H9 (cell line): ENCODE data around the gene KIRREL3. TPM values are rescaled to one million over a fixed set of nuclear protein-coding genes. Genes with fewer than 3 reads are reported as not detected.

ENCODE experiments used
- DNase-seq: peaks from one replicate; pipeline ENCODE4 v3.0.0-alpha.2; 2017
- H2AFZ ChIP-seq: one replicate; pipeline ENCODE4 v1.6.1; 2013; ENCODE audit warnings: mild to moderate bottlenecking, low read length, control low read depth, moderate library complexity
- H2AK5ac ChIP-seq: 2 replicates; pipeline ENCODE4 v1.6.1; 2013; ENCODE audit warnings: low read length, control low read depth, mixed read lengths; ENCODE audit not compliant: insufficient read length
- H2BK120ac ChIP-seq: one replicate; pipeline ENCODE4 v1.6.1; 2013; ENCODE audit warnings: low read depth, mild to moderate bottlenecking, low read length, control low read depth, inconsistent platforms; ENCODE audit not compliant: poor library complexity, severe bottlenecking
- H2BK12ac ChIP-seq: 2 replicates; pipeline ENCODE4 v1.6.1; 2013; ENCODE audit warnings: low read length, control low read depth, mixed read lengths, low read depth; ENCODE audit not compliant: insufficient read length
- H2BK15ac ChIP-seq: 2 replicates; pipeline ENCODE4 v1.6.1; 2013; ENCODE audit warnings: low read depth, low read length, control low read depth
- H2BK20ac ChIP-seq: one replicate; pipeline ENCODE4 v1.6.1; 2013; ENCODE audit warnings: low read depth, mild to moderate bottlenecking, low read length, control low read depth, inconsistent platforms; ENCODE audit not compliant: poor library complexity, severe bottlenecking
- H2BK5ac ChIP-seq: 2 replicates; pipeline ENCODE4 v1.6.1; 2013; ENCODE audit warnings: low read length, control low read depth, mixed read lengths; ENCODE audit not compliant: insufficient read length
- H3K14ac ChIP-seq: 2 replicates; pipeline ENCODE4 v1.6.1; 2013; ENCODE audit warnings: low read length, control low read depth; ENCODE audit not compliant: insufficient read depth
- H3K18ac ChIP-seq: 2 replicates; pipeline ENCODE4 v1.6.1; 2013; ENCODE audit warnings: low read depth, mild to moderate bottlenecking, mixed read lengths, low read length, control low read depth; ENCODE audit not compliant: insufficient read length
- H3K23ac ChIP-seq: 2 replicates; pipeline ENCODE4 v1.6.1; 2013; ENCODE audit warnings: low read length, control low read depth, mixed read lengths, low read depth; ENCODE audit not compliant: insufficient read length
- H3K23me2 ChIP-seq: 2 replicates; pipeline ENCODE4 v1.6.1; 2013; ENCODE audit warnings: low read depth, mild to moderate bottlenecking, mixed read lengths, low read length, control low read depth; ENCODE audit not compliant: insufficient read length, poor library complexity, severe bottlenecking
- H3K27ac ChIP-seq: 2 replicates; pipeline ENCODE4 v1.5.1; 2013; ENCODE audit warnings: low read length, control low read depth, mixed read lengths, low read depth; ENCODE audit not compliant: insufficient read length
- H3K27me3 ChIP-seq: 2 replicates; pipeline ENCODE4 v1.6.1; 2013; ENCODE audit warnings: low read length, control low read depth, inconsistent platforms; ENCODE audit not compliant: insufficient read depth
- H3K4ac ChIP-seq: 2 replicates; pipeline ENCODE4 v1.6.1; 2013; ENCODE audit warnings: low read depth, mild to moderate bottlenecking, control low read depth, inconsistent platforms, low read length, moderate library complexity
- H3K4me1 ChIP-seq: 2 replicates; pipeline ENCODE4 v1.6.1; 2013; ENCODE audit warnings: low read length, control low read depth, inconsistent platforms; ENCODE audit not compliant: insufficient read depth
- H3K4me2 ChIP-seq: 2 replicates; pipeline ENCODE4 v1.6.1; 2013; ENCODE audit warnings: low read length, control low read depth, mixed read lengths; ENCODE audit not compliant: insufficient read length, insufficient read depth
- H3K56ac ChIP-seq: 2 replicates; pipeline ENCODE4 v1.6.1; 2013; ENCODE audit warnings: low read depth, mild to moderate bottlenecking, mixed read lengths, low read length, control low read depth; ENCODE audit not compliant: insufficient read length
- H3K79me1 ChIP-seq: 2 replicates; pipeline ENCODE4 v1.6.1; 2013; ENCODE audit warnings: low read depth, mild to moderate bottlenecking, moderate library complexity, low read length, control low read depth, inconsistent platforms; ENCODE audit not compliant: insufficient read depth, poor library complexity, severe bottlenecking
- H3K79me2 ChIP-seq: 2 replicates; pipeline ENCODE4 v1.6.1; 2013; ENCODE audit warnings: low read length, control low read depth, inconsistent platforms; ENCODE audit not compliant: insufficient read depth
- H3K9ac ChIP-seq: 2 replicates; pipeline ENCODE4 v1.6.1; 2013; ENCODE audit warnings: low read length, control low read depth, mixed read lengths; ENCODE audit not compliant: insufficient read length; ENCODE audit errors: extremely low read depth
- H3K9me3 ChIP-seq: one replicate; pipeline ENCODE4 v1.6.1; 2013; ENCODE audit warnings: low read depth, low read length, inconsistent platforms; ENCODE audit not compliant: control insufficient read depth
- H3T11ph ChIP-seq: one replicate; pipeline ENCODE4 v1.6.1; 2013; ENCODE audit warnings: mild to moderate bottlenecking, low read length, control low read depth, inconsistent platforms
- H4K20me1 ChIP-seq: one replicate; pipeline ENCODE4 v1.6.1; 2013; ENCODE audit not compliant: control insufficient read depth, insufficient read length, insufficient read depth
- H4K5ac ChIP-seq: 2 replicates; pipeline ENCODE4 v1.6.1; 2013; ENCODE audit warnings: low read depth, mild to moderate bottlenecking, mixed read lengths, low read length, control low read depth; ENCODE audit not compliant: insufficient read length
- H4K8ac ChIP-seq: replicated peaks from 2 replicates; pipeline ENCODE4 v1.6.1; 2013; ENCODE audit warnings: low read length, control low read depth, mixed read lengths, low read depth; ENCODE audit not compliant: insufficient read length
- H4K91ac ChIP-seq: 2 replicates; pipeline ENCODE4 v1.6.1; 2013; ENCODE audit warnings: low read depth, mild to moderate bottlenecking, moderate library complexity, mixed read lengths, low read length, control low read depth; ENCODE audit not compliant: insufficient read length
- H3K27ac Mint-ChIP-seq, 3 experiments: 2 replicates in 2 of 3; 3 replicates in 1 of 3; pipeline ENCODE4 v1.8.0; 2020 to 2021; ENCODE audit warnings: mixed read lengths in 3 of 3, mild to moderate bottlenecking in 1 of 3, moderate library complexity in 1 of 3
- H3K27me3 Mint-ChIP-seq: 2 replicates; pipeline ENCODE4 v1.8.0; 2021; ENCODE audit warnings: low read depth, mild to moderate bottlenecking, moderate library complexity, mixed read lengths
- H3K36me3 Mint-ChIP-seq, 3 experiments: 2 replicates in 2 of 3; 3 replicates in 1 of 3; pipeline ENCODE4 v1.8.0; 2020 to 2021; ENCODE audit warnings: low read depth in 3 of 3, mixed read lengths in 3 of 3; ENCODE audit not compliant: insufficient read depth in 1 of 3
- H3K4me1 Mint-ChIP-seq, 2 experiments: 2 replicates each; pipeline ENCODE4 v1.8.0; 2020; ENCODE audit warnings: mixed read lengths in 2 of 2
- H3K4me3 Mint-ChIP-seq, 2 experiments: 2 replicates in 1 of 2; 3 replicates in 1 of 2; pipeline ENCODE4 v1.8.0; 2020 to 2021; ENCODE audit warnings: mild to moderate bottlenecking in 2 of 2, mixed read lengths in 2 of 2, moderate library complexity in 1 of 2
- H3K9me3 Mint-ChIP-seq, 2 experiments: 2 replicates in 1 of 2; 3 replicates in 1 of 2; pipeline ENCODE4 v1.8.0; 2020; ENCODE audit warnings: mild to moderate bottlenecking in 2 of 2, mixed read lengths in 2 of 2, moderate library complexity in 1 of 2
- CTCF ChIP-seq: fragments of 200-600 bp; sonication (generic); conservative IDR thresholded peaks from 3 replicates; pipeline ENCODE4 v1.8.0; 2021; ENCODE audit warnings: antibody characterized with exemption, mild to moderate bottlenecking
- WGBS: extraction: QIAGEN DNeasy Blood & Tissue Kit; methylation state at CpG from one replicate; pipeline ENCODE4 v1.1.7; 2013; ENCODE audit warnings: missing lambda C conversion rate, low lambda C conversion rate, mixed read lengths; ENCODE audit not compliant: insufficient read length; ENCODE audit errors: extremely low coverage; 5-methylcytosine and 5-hydroxymethylcytosine counted together
- total RNA-seq: library from RNA; stranded (reverse); gene quantifications from 2 replicates; pipeline ENCODE4 v1.2.1, GENCODE V29; 2021

Gene KIRREL3
- total RNA-seq, 1 experiment from 2014 or later: 0.17 TPM

DNA sequence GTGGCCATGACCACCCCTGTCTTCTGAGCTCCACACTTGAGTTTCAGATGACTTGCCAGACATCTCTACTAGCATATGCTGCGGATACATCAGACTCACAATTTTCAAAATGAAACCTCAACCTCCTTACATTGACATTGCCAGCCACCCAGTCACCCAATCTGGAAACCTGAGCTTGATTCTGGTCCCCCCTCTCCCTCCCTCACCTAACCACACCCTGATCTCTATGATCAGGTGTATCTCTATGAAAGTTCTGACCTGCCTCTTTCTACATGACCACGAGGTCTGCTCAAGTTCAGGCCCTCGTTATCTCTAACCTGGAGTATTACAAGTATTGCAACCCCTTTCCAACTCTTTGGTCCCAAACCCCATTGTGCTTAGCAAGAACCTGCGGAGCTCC is 254.1 kb downstream of the KIRREL3 start:
- H3K9me3 Mint-ChIP-seq: no peaks in the 10 kb centered on the region
- H3K27ac Mint-ChIP-seq: no peak overlapping the region
- WGBS: no CpG with 5 or more reads among the region's 4 CpGs
- no peak overlapping the region for H4K91ac ChIP-seq
- H3K23ac ChIP-seq: no peak overlapping the region
- H2BK12ac ChIP-seq: no peak overlapping the region
- H2BK5ac ChIP-seq: no peak overlapping the region
- H2BK20ac ChIP-seq: no peak overlapping the region
- no peak for DNase-seq
- H2AFZ ChIP-seq: no peak overlapping the region
- no peak overlapping the region for H2BK15ac ChIP-seq
- no peak for TF ChIP-seq CTCF
- H3K9ac ChIP-seq: no peak overlapping the region
- H2BK120ac ChIP-seq: no peak overlapping the region
- H3K23me2 ChIP-seq: no peaks in the 10 kb centered on the region
- no peak overlapping the region for H3K14ac ChIP-seq
- no peaks in the 10 kb centered on the region for H3K36me3 Mint-ChIP-seq
- H4K8ac ChIP-seq: no peak overlapping the region
- H3K27me3 ChIP-seq: no peaks in the 10 kb centered on the region
- H3K18ac ChIP-seq: no peak overlapping the region
- H3K9me3 ChIP-seq: no peaks in the 10 kb centered on the region
- peaks cover 3% of the 10 kb centered on the region for H3K27me3 Mint-ChIP-seq
- H3K4me2 ChIP-seq: no peak overlapping the region
- no peak overlapping the region for H4K5ac ChIP-seq
- H3K56ac ChIP-seq: no peak overlapping the region
- H3K4ac ChIP-seq: no peak overlapping the region
- H3K27ac ChIP-seq: no peak overlapping the region
- H3T11ph ChIP-seq: no peak overlapping the region
- H2AK5ac ChIP-seq: no peak overlapping the region
- H3K79me1 ChIP-seq: no peaks in the 10 kb centered on the region
- H3K4me3 Mint-ChIP-seq: no peak overlapping the region
- no peaks in the 10 kb centered on the region for H3K79me2 ChIP-seq
- H3K4me1 Mint-ChIP-seq: peaks cover 8 to 9% of the 10 kb centered on the region in 2 experiments
- no peaks in the 10 kb centered on the region for H4K20me1 ChIP-seq
- no peaks in the 10 kb centered on the region for H3K4me1 ChIP-seq
